Suppressor macrophage treated with lipopolysaccharide for 4 hours (primary cell): ENCODE results near the gene GNB1L.

Experiments
- DNase-seq: peaks from one replicate; pipeline ENCODE4 v3.0.0-alpha.2; 2020

The GNB1L gene

GRCh38 chr22:19744350-19745006 is 110.2 kb downstream of the GNB1L start:
- no peak for DNase-seq

DNA sequence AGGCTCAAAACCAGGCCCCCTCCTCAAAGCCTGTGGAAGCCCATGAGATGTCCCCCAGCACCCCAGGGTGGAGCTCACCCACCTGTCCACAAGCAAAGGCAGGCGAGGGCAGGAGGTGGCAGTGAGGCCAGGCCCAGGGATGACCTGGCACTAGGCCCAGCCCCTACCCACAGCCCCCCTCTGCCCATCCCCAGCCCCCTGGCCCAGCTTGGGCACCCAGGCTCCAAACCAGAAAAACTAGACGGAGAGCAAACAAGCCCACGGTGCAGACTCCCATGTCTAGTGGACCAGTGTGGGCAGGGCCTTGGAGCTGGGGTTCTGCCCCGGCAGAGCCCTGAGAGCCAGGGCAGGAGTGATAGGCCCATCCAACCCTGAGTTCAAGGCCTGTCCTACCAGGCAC is 111.0 kb downstream of the GNB1L start:
- DNase-seq: no peak

- DNase-seq: no peak
Measured at GRCh38 chr22:19743081-19743480, 111.6 kb downstream of the GNB1L start.

DNA sequence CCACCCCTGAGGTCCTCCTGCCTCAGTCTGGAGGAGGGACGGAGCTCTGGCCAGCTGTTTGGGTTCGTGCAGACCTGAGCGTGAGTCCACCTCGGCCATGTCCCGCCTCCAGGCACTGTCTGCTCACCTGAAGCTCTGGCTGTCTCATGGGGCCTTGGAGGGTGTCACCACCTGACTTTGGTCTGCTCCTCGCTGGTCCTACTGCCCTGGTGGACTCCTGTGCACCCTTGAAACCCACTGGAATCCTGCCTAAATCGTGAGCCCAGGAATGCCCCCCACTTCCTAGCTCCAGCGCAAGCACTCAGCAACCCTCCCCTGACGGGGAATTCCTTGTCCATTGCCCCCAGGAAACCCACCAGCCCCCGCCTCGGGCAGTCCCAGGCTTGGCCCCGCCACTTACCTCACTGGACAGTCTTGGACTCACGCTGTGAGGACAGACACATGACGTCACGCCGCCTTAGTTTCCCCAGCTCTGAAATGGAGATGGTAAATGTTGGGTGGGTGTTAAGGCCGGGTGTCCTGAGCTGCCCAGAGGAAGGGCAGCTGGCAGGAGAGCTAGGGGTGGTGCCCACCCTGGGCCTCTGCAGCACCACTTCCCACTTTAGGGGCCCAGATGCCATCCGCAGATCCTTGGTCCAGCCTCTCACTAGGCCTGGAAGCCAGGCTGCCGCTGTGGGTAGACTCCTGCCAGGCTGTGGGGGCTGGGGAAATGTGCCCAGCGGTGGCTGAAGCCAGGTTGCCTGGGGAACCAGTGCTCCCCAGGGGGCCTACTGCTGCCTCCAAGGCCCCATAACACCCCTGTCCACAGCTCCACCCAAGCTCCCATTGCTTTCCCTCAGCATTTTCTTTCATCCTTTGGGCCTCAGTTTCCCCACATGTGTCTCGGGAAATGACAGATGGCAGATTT is 112.3 kb downstream of the GNB1L start:
- no peak for DNase-seq

DNA sequence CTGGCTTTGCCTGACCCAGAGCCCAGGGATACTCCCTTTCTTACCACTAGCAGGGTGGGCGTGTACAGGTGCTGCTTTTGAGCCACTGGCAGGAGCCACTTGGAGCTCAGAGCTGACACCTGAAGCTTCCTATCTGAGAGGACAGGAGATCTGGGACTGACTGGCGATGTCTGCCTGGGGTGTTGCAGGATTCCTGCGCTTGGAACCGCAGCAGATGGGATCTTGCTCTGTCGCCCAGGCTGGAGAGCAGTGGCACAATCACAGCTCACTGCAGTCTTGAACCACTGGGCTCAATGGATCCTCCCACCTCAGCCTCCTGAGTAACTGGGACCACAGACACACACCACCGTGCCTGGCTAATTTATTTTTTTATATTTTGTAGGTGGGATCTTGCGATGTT is 113.6 kb downstream of the GNB1L start:
- no peak for DNase-seq

DNA sequence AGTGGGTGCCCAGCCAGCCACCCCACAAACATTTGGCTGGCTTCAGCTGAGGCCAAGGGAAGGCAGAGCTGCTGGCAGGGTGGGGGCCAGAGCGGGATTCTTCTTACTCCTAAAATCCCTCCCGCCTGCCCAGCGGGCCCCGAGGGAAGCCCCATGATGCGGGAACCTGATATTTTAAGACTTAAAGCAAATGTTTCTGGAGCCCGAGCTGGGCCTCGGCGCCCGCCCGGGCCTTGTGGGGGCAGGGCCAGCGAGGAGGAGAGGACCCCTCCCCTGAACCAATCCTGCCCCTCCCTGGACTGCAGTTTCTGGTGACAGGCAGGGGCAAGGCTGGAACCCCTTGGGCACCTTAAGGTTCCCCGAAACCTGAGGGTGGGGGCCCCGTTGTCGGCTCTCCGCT is 114.1 kb downstream of the GNB1L start:
- DNase-seq: no peak

- no peak for DNase-seq
Measured at GRCh38 chr22:19739911-19740449, 114.7 kb downstream of the GNB1L start.

DNA sequence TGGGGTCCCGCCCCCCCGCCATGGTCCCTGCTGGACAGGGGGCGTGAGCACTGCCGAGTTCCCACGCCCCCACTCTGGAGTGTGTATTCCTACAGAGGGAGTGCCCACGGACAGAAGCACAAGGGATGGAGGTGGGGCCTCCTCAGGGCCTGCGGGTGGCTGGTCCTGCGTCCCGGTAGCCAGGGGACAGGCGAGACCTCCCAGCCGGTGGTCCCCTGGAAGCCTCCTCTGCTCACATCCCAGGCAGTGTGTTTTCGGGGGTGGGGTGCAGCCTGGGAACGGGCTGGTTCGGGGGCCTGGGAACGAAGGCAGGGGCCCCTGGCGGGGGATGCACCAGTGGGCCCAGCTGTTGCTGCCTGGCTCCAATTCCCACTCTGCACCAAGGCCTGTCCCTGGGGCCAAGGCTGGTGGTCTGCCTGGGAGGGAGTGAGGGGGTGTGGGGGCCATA is 115.2 kb downstream of the GNB1L start:
- no peak for DNase-seq

- no peak for DNase-seq
Measured at GRCh38 chr22:19738664-19739447, 115.8 kb downstream of the GNB1L start.

GRCh38 chr22:19737846-19738663 is 116.6 kb downstream of the GNB1L start:
- DNase-seq: no peak

DNA sequence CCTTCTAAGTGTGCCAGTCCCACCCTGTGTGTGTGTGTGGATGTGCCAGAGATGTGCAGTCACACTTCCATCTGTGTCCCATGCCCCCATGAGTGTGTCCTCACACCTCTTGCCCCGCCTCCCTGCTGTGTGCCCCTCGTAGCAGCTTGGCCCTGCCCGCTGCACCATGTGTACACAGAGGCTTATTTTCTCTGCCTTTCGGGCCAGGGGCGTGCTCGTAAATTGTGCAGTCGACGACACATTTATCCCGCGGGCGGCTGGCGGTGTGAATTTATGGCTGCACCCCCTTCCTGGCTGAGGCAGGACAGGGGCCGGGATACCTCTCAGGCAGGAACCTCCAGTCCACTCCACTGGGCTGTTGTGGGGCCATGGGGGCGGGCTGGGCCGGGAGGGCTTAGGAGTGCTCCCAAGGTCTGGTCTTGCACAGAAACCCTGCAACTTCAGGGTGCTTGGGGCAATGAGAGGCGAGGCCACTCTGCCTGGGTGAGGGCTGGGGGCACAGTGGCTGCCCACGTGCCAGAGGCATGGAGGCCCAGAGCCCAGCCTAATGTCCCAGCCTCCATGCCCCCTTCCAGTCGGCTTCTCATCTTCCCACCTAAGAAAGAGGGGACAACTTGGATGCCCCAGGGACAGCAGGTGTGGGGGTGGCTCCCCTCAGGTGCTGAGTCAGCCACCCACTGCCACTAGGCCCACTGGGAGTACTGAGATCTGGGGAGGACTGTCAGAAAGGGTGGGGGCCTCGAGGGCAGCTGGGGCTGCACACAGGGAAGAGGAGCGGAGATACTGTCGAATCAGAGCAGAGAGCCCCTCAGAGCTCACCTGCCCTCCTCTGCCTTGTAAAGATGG is 118.8 kb downstream of the GNB1L start:
- DNase-seq: no peak

DNA sequence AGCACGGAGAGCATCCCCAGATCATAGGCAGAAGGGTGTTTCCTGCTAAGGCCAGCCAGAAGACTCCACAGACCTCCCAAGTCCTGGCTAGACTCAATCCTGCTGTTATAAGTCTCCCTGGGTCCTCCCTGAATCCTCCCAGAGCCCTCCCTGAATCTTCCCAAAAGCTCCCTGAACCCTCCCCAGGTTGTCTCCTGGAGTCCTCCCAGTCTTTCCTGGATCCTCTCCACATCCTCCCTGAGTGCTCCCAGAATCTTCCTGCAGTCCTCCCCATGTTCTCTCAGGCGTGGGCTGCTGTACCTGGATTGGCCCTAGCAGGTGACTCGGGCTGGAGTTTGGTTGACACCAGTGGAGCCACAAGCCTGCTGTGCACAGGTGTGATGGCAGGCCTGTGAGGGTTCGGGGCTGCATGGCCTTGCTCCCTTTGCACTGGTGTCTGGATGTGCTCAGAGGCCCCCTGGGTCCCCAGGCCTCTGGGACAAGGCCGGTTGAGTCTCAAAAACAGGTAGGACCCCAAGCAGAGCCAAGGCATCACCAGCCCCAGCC is 119.8 kb downstream of the GNB1L start:
- DNase-seq: no peak

- DNase-seq: no peak
Measured at GRCh38 chr22:19734163-19734562, 120.5 kb downstream of the GNB1L start.

- no peak for DNase-seq
Measured at GRCh38 chr22:19733755-19734154, 120.9 kb downstream of the GNB1L start.
